Activated CD4-positive, alpha-beta memory T cell treated with anti-CD3 and anti-CD28 coated beads, Interleukin-2, amount 10 ng/mL, durations not matched to agents 7 days and 5 days (primary cell): ENCODE results near the gene PHF10. TPM values are rescaled to one million over a fixed set of nuclear protein-coding genes. Genes with fewer than 3 reads are reported as not detected.
"Not testable (repeated sequence)": the region's sequence is repeated elsewhere in the genome, so short reads cannot be mapped to it uniquely, and the experiment has no call there.

Source experiments
- CTCF ChIA-PET: fragments of 350-600 bp; sonication (Branson Sonifier 250); formaldehyde crosslinking; loops from one replicate; lab custom pipeline; 2021; ENCODE audit warnings: antibody characterized with exemption, inconsistent platforms; lab: Charles Lee
- POLR2A ChIA-PET: fragments of 350-600 bp; sonication (Branson Sonifier 250); formaldehyde crosslinking; loops from one replicate; lab custom pipeline; 2021; ENCODE audit warnings: antibody characterized with exemption; lab: Charles Lee
- DNase-seq: peaks from one replicate; pipeline ENCODE4 v3.0.0-alpha.2; 2020
- H3K27ac Mint-ChIP-seq: one replicate; pipeline ENCODE4 v1.8.0; 2021; ENCODE audit warnings: mild to moderate bottlenecking, mixed read lengths
- H3K27me3 Mint-ChIP-seq: one replicate; pipeline ENCODE4 v1.8.0; 2021; ENCODE audit warnings: mixed read lengths
- H3K36me3 Mint-ChIP-seq: one replicate; pipeline ENCODE4 v1.8.0; 2021; ENCODE audit warnings: low read depth, mixed read lengths
- H3K4me1 Mint-ChIP-seq: one replicate; pipeline ENCODE4 v1.8.0; 2021; ENCODE audit warnings: mixed read lengths
- H3K4me3 Mint-ChIP-seq: one replicate; pipeline ENCODE4 v1.8.0; 2021; ENCODE audit warnings: mild to moderate bottlenecking, mixed read lengths
- H3K9me3 Mint-ChIP-seq: one replicate; pipeline ENCODE4 v1.8.0; 2021; ENCODE audit warnings: mixed read lengths
- total RNA-seq, 2 experiments: library from RNA; stranded (reverse); gene quantifications; one replicate each; pipeline ENCODE4 v1.2.3, GENCODE V29; 2021

The PHF10 gene
- total RNA-seq, 2 experiments from 2014 or later, result 59.9 to 63.6 TPM

DNA sequence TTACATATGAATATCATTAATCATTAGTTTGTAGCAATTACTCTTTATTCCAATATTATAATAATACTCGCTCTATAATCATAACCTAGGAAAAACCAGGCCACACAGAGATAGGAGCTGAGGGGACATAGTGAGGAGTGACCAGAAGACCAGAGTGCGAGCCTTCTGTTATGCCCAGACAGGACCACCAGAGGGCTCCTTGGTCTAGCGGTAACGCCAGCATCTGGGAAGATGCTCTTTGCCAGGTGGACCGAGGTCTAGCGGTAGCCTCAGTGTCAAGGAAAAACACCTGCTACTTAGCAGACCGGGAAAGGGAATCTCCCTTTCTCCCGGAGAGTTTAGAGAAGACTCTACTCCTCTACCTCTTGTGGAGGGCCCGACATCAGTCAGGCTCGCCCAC lies 27.2 kb downstream of the PHF10 start:
- H3K27me3 Mint-ChIP-seq, H3K4me3 Mint-ChIP-seq, H3K9me3 Mint-ChIP-seq, CTCF ChIA-PET, POLR2A ChIA-PET, H3K27ac Mint-ChIP-seq, DNase-seq: not testable (repeated sequence)
- Mint-ChIP-seq H3K4me1 (peaks cover 24% of the 10 kb centered on the region), H3K36me3 (peaks cover 15% of the 10 kb centered on the region)

DNA sequence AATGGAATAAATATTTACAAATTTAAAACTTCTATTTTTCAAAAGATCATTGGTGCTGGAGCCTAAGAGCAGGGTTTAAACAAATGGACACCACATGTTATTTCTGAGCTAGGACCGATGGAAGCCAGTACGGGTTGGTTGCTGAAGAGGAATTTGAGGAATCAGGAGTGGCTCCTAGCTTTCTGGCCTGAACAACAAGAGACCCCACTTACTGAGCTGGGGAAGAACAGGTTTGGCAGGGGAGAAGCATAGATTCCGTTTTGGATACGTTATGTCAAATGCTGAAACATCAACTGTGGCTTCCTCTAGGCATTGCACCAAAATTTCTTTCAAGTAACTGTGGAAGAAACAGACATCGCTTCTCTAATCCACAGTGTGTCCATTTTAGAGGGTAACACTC lies 29.2 kb downstream of the PHF10 start:
- peaks cover 10% of the 10 kb centered on the region for H3K9me3 Mint-ChIP-seq
- H3K27ac Mint-ChIP-seq, result no peak overlapping the region
- H3K27me3 Mint-ChIP-seq, result no peaks in the 10 kb centered on the region
- POLR2A ChIA-PET, result no interaction called here
- CTCF ChIA-PET, result interaction anchor here (0.9 kb wide), 1 partner anchor 14 kb away, joined by 3 read pairs; no protein-coding TSS in a partner anchor
- H3K36me3 Mint-ChIP-seq, result peaks cover 20% of the 10 kb centered on the region
- H3K4me3 Mint-ChIP-seq, result no peak overlapping the region
- no peak for DNase-seq
- H3K4me1 Mint-ChIP-seq, result peaks cover 16% of the 10 kb centered on the region

DNA sequence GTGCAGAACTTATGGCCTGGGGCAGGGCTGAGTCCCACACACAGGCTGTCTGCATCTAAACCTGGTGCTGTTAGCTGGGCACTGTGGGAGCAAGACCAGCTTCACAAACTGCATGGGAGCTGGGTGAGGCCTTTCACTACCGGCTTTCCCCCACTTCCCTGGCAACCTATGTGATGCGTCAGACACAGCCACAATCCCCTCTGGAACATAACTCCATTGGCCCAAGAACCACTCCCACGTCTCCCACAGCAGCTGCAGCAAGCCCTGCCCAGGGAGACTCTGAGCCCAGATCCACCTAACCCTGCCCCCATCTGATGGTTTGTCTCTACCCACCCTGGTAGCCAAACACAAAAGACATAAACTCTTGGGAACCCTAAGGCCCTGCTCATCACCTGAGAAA lies 31.8 kb downstream of the PHF10 start:
- Mint-ChIP-seq H3K4me3 (no peak overlapping the region), H3K4me1 (peaks cover 2% of the 10 kb centered on the region), H3K27me3 (no peaks in the 10 kb centered on the region), H3K9me3 (peaks cover 14% of the 10 kb centered on the region), H3K27ac (no peak overlapping the region), H3K36me3 (peaks cover 30% of the 10 kb centered on the region)
- ChIA-PET POLR2A (interaction anchor here (1.3 to 1.8 kb wide), 2 partner anchors 9 to 30 kb away, joined by 4 to 7 read pairs; partner anchors contain the start of genes C6orf120 and WDR27), CTCF (no interaction called here)
- DNase-seq, result no peak

- DNase-seq, result no peak
- ChIA-PET POLR2A (no interaction called here), CTCF (no interaction called here)
- H3K27ac Mint-ChIP-seq, result no peak overlapping the region
- H3K36me3 Mint-ChIP-seq, result peaks cover 38% of the 10 kb centered on the region
- H3K27me3 Mint-ChIP-seq, result no peaks in the 10 kb centered on the region
- H3K9me3 Mint-ChIP-seq, result peaks cover 17% of the 10 kb centered on the region
- H3K4me3 Mint-ChIP-seq, result no peak overlapping the region
- peaks cover 2% of the 10 kb centered on the region for H3K4me1 Mint-ChIP-seq
Observed at GRCh38 chr6:169691260-169691659, 33.0 kb downstream of the PHF10 start.

DNA sequence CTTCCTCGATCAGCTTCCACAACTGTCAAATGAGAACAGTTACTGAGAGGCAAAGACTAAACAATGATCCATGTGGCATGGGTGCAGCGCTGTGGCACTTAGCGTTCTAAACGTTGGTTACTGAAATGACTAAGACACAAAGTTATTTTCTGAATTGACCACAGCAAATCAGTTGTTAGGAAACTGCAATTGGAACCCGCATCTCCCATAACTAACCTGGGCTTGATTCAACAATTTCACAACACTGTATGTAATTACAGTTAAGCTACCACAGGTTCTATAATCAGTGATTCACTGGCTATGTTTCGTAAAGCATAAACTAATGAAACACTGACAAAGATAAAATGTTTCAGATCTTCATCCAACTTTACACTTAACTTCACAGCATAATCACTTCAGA lies 35.0 kb downstream of the PHF10 start:
- Mint-ChIP-seq H3K27me3 (no peaks in the 10 kb centered on the region), H3K27ac (no peak overlapping the region), H3K36me3 (peaks cover 48% of the 10 kb centered on the region), H3K9me3 (peaks cover 26% of the 10 kb centered on the region), H3K4me3 (no peak overlapping the region), H3K4me1 (peaks cover 2% of the 10 kb centered on the region)
- POLR2A ChIA-PET, result no interaction called here
- DNase-seq, result no peak
- CTCF ChIA-PET, result no interaction called here

GRCh38 chr6:169685860-169686259 lies 38.4 kb downstream of the PHF10 start:
- POLR2A ChIA-PET, result no interaction called here
- H3K4me1 Mint-ChIP-seq, result peaks cover 2% of the 10 kb centered on the region

DNA sequence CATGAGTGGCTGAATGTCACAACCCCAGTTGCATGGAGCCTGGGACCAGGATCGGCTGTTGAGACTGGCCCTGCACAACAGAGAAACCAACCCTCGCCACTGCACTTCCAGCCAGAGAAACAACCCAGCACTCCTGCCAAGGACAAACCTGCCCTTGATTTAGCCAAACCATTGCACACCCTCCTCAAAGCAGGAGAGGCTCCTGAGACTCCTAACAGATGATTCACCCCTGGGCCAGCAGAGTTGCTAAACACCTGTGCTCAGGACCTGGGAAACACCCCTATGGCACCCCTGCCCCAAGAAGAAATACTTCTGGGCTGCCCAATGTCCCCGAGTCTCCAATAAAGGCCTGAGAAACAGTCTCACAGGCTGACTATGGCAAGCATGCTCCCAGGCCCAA lies 40.2 kb downstream of the PHF10 start:
- POLR2A ChIA-PET, result no interaction called here
- CTCF ChIA-PET, result no interaction called here
- Mint-ChIP-seq H3K4me3 (no peak overlapping the region), H3K27me3 (no peaks in the 10 kb centered on the region), H3K36me3 (peaks cover 56% of the 10 kb centered on the region), H3K27ac (no peak overlapping the region), H3K9me3 (peaks cover 23% of the 10 kb centered on the region), H3K4me1 (no peaks in the 10 kb centered on the region)
- DNase-seq, result no peak

More at GRCh38 chr6:169685860-169686259, 38.4 kb downstream of the PHF10 start:
- CTCF ChIA-PET, result interaction anchor here (1.1 kb wide), 1 partner anchor 8 kb away, joined by 3 read pairs; no protein-coding TSS in a partner anchor
- Mint-ChIP-seq H3K27me3 (no peaks in the 10 kb centered on the region), H3K4me3 (no peak overlapping the region), H3K9me3 (peaks cover 24% of the 10 kb centered on the region), H3K27ac (no peak overlapping the region), H3K36me3 (peaks cover 56% of the 10 kb centered on the region)
- DNase-seq, result no peak

GRCh38 chr6:169678342-169678741 lies 46.0 kb downstream of the PHF10 start:
- Mint-ChIP-seq H3K9me3 (peaks cover 4% of the 10 kb centered on the region), H3K4me1 (no peaks in the 10 kb centered on the region), H3K36me3 (peaks cover 26% of the 10 kb centered on the region), H3K27ac (no peak overlapping the region), H3K4me3 (no peak overlapping the region), H3K27me3 (no peaks in the 10 kb centered on the region)
- DNase-seq, result no peak
- POLR2A ChIA-PET, result no interaction called here
- CTCF ChIA-PET, result no interaction called here

- Mint-ChIP-seq H3K4me3 (no peak overlapping the region), H3K9me3 (peaks cover 4% of the 10 kb centered on the region), H3K27me3 (no peaks in the 10 kb centered on the region), H3K4me1 (no peaks in the 10 kb centered on the region), H3K27ac (no peak overlapping the region), H3K36me3 (peaks cover 21% of the 10 kb centered on the region)
- CTCF ChIA-PET, result no interaction called here
- POLR2A ChIA-PET, result interaction anchor here (0.7 to 0.8 kb wide), 2 partner anchors 75 to 571 kb away, joined by 3 read pairs; no protein-coding TSS in a partner anchor
- DNase-seq, result no peak
Observed at GRCh38 chr6:169677096-169677495, 47.2 kb downstream of the PHF10 start.

DNA sequence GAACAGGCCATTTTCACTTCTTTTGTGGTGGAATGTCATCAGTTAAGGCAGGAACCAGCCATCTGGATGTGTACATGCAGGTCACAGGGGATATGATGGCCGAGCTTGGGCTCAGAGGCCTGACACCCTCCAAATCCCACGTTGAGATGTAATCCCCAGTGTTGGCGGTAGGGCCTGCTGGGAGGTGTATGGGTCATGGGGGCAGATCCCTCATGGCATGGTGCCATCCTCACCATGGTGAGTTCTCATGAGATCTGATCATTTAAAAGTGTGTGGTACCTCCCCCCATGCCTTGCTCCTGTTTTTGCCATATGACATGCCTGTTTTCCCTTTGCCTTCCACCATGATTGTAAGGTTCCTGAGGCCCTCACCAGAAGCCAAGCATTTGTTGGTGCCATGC lies 49.3 kb downstream of the PHF10 start:
- Mint-ChIP-seq H3K4me3 (no peak overlapping the region), H3K4me1 (peaks cover 2% of the 10 kb centered on the region), H3K36me3 (peaks cover 10% of the 10 kb centered on the region), H3K27ac (no peak overlapping the region), H3K9me3 (no peaks in the 10 kb centered on the region), H3K27me3 (no peaks in the 10 kb centered on the region)
- ChIA-PET POLR2A (no interaction called here), CTCF (no interaction called here)
- DNase-seq, result no peak

GRCh38 chr6:169671563-169671962 lies 52.7 kb downstream of the PHF10 start:
- Mint-ChIP-seq H3K27me3 (no peaks in the 10 kb centered on the region), H3K27ac (no peak overlapping the region), H3K36me3 (peaks cover 6% of the 10 kb centered on the region), H3K4me1 (peaks cover 9% of the 10 kb centered on the region), H3K9me3 (no peaks in the 10 kb centered on the region), H3K4me3 (no peak overlapping the region)
- no peak for DNase-seq
- ChIA-PET CTCF (no interaction called here), POLR2A (no interaction called here)

GRCh38 chr6:169669889-169670288 lies 54.4 kb downstream of the PHF10 start:
- Mint-ChIP-seq H3K4me1 (peaks cover 9% of the 10 kb centered on the region), H3K27ac (no peak overlapping the region), H3K36me3 (no peaks in the 10 kb centered on the region), H3K9me3 (no peaks in the 10 kb centered on the region), H3K27me3 (no peaks in the 10 kb centered on the region), H3K4me3 (no peak overlapping the region)
- ChIA-PET CTCF (no interaction called here), POLR2A (interaction anchor here (1.0 kb wide), 1 partner anchor 32 kb away, joined by 4 read pairs; the partner anchor contains the start of genes C6orf120 and WDR27)
- DNase-seq, result no peak

DNA sequence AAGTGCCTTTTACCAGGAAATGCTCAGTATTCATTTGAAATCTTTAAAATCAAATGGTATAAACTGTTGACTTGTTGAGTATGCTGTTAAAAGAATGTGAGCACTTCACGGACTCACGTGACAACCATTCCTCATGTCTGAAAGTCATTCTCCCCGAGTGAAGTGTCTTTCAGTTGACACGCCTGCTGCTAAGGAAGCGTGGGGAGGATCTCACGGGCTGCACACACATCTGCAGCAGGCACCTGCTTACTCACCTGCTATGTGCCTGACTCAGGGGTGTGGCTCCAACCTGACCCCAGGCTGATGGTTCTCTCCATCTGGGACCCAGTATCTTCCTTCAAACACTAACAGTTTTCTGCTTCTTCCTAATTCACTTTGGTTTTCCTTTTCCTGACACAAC lies 55.2 kb downstream of the PHF10 start:
- CTCF ChIA-PET, result no interaction called here
- peaks cover 9% of the 10 kb centered on the region for H3K4me1 Mint-ChIP-seq
- POLR2A ChIA-PET, result no interaction called here
- DNase-seq, result no peak
- H3K9me3 Mint-ChIP-seq, result no peaks in the 10 kb centered on the region
- no peak overlapping the region for H3K4me3 Mint-ChIP-seq
- H3K27ac Mint-ChIP-seq, result peak overlapping the region; percentile 2
- no peaks in the 10 kb centered on the region for H3K36me3 Mint-ChIP-seq
- H3K27me3 Mint-ChIP-seq, result no peaks in the 10 kb centered on the region

DNA sequence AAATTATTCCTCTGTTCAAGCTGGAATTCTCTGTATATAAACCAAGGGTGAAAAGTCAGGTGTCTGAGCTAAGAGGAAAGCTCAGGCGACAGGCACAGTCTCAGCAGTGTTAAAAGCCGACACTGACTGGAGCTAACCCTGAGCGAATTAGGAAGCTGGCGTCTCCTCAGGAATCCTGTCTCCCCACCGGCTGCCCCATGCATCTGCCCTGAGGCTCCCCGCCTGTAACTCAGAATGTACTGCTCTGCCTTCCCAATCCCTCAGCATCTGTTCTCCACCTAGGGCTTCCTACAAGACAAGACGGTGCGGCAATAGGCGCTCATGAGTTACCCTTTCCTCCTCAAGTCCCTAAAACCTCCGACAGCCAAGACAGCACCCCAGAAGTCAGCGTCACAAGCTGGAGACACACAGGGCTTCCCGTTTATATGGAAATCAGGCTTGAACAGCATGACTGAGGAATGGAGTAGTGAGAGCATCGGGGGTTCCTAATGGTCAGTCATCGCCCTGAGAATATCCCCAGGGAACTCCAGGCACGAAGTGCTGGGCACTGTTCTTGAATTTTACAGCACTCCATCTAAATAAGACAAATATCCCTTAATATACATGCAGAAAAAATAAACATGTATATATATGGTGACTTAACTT lies 56.0 kb downstream of the PHF10 start:
- Mint-ChIP-seq H3K27ac (no peak overlapping the region), H3K36me3 (no peaks in the 10 kb centered on the region)
- POLR2A ChIA-PET, result no interaction called here

More for the DNA sequence above, 56.0 kb downstream of the PHF10 start:
- CTCF ChIA-PET, result no interaction called here
- Mint-ChIP-seq H3K4me1 (peaks cover 9% of the 10 kb centered on the region), H3K27me3 (no peaks in the 10 kb centered on the region), H3K4me3 (no peak overlapping the region), H3K9me3 (no peaks in the 10 kb centered on the region)
- DNase-seq, result no peak
